ENCODE results near the gene NR2F1-AS1.

GRCh38 chr5:93609762-93610161 lies 28.7 kb upstream of the NR2F1-AS1 start:
- TF ChIP-seq POLR2AphosphoS5 (IDR thresholded peaks at IDR 0.05; ENCODE audit: insufficient read depth, low read depth, low read length): no peak
- TF ChIP-seq, protein P1, sequence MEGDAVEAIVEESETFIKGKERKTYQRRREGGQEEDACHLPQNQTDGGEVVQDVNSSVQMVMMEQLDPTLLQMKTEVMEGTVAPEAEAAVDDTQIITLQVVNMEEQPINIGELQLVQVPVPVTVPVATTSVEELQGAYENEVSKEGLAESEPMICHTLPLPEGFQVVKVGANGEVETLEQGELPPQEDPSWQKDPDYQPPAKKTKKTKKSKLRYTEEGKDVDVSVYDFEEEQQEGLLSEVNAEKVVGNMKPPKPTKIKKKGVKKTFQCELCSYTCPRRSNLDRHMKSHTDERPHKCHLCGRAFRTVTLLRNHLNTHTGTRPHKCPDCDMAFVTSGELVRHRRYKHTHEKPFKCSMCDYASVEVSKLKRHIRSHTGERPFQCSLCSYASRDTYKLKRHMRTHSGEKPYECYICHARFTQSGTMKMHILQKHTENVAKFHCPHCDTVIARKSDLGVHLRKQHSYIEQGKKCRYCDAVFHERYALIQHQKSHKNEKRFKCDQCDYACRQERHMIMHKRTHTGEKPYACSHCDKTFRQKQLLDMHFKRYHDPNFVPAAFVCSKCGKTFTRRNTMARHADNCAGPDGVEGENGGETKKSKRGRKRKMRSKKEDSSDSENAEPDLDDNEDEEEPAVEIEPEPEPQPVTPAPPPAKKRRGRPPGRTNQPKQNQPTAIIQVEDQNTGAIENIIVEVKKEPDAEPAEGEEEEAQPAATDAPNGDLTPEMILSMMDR (IDR thresholded peaks at IDR 0.05; ENCODE audit: extremely low read depth in 1 of 2, insufficient read depth in 1 of 2, low read depth in 1 of 2, low read length in 2 of 2): no peak
- TF ChIP-seq POLR2A (IDR thresholded peaks at IDR 0.05; ENCODE audit: low read depth, low read length): no peak
- no peak for TF ChIP-seq EZH2 (IDR thresholded peaks at IDR 0.05; ENCODE audit: borderline replicate concordance, low read depth, low read length, severe bottlenecking)
